Ishikawa (cell line): ENCODE measurements around the gene NEUROD2.

Source experiments
- CEBPB ChIP-seq: IDR thresholded peaks from 2 replicates; pipeline ENCODE4 v1.6.1; 2012
- CREB1 ChIP-seq: IDR thresholded peaks from 2 replicates; pipeline ENCODE4 v1.6.1; 2012; ENCODE audit warnings: low read depth
- EGR1 ChIP-seq: IDR thresholded peaks from 2 replicates; pipeline ENCODE4 v1.6.1; 2012
- EP300 ChIP-seq: IDR thresholded peaks from 2 replicates; pipeline ENCODE4 v1.6.1; 2012; ENCODE audit warnings: borderline replicate concordance
- FOXM1 ChIP-seq: IDR thresholded peaks from 2 replicates; pipeline ENCODE4 v1.6.1; 2012; ENCODE audit warnings: low read depth, borderline replicate concordance
- NFIC ChIP-seq: IDR thresholded peaks from 2 replicates; pipeline ENCODE4 v1.6.1; 2012
- RAD21 ChIP-seq: IDR thresholded peaks from 2 replicates; pipeline ENCODE4 v1.6.1; 2012; ENCODE audit warnings: low read depth
- TAF1 ChIP-seq: IDR thresholded peaks from 2 replicates; pipeline ENCODE4 v1.6.1; 2012; ENCODE audit warnings: low read depth, mild to moderate bottlenecking
- TCF12 ChIP-seq: IDR thresholded peaks from 2 replicates; pipeline ENCODE4 v1.6.1; 2012; ENCODE audit warnings: low read depth
- TEAD4 ChIP-seq: IDR thresholded peaks from 2 replicates; pipeline ENCODE4 v1.6.1; 2012
- YY1 ChIP-seq: IDR thresholded peaks from 2 replicates; pipeline ENCODE4 v1.6.1; 2012; ENCODE audit warnings: low read depth
- ZBTB7A ChIP-seq: IDR thresholded peaks from 2 replicates; pipeline ENCODE4 v1.6.1; 2012; ENCODE audit warnings: low read depth
- TF ChIP-seq, protein P1 (sequence below): IDR thresholded peaks from 2 replicates; pipeline ENCODE4 v1.6.1; 2012; ENCODE audit warnings: low read depth, mild to moderate bottlenecking
- TF ChIP-seq, protein P2 (sequence below): IDR thresholded peaks from 2 replicates; pipeline ENCODE4 v1.6.1; 2012
- TF ChIP-seq, protein P3 (sequence below): IDR thresholded peaks from 2 replicates; pipeline ENCODE4 v1.6.1; 2012

The NEUROD2 gene

DNA sequence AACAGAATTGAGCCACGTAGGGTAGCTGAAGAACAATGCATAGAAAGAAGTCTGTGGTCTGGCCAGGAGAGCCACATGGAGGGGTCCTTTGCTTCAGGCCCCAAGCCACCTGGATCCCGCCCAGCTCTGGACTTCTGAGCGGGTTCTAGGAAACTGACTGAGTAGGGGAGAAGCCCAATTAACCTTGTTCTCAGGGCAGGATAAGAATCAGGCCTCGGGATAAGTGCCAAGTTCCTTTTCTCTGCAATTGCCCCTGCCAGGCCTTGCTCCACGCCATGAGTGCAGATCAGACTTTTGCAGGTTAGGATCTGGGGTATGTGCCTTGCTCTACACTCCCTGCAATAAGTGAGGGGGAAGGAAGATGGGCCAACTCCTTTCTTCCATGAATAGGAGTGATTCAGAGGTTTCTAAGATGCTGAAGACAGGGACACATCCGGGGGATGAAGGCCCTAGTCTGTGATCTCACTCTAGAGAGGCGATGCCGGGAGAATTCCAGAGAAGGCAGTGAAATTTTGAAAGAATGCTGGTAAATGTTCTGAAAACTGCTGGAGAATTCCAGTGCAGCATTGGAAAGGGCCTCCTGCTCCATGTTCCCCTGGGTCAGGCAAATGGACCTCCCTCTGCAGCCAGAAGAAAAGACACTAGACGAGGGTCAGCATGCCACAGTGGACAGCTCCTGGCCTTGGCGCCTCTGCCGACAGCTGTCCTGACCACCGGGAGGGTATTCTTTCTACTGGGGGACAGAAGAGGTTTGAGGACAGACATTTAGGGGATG is 5.8 kb downstream of the NEUROD2 start:
- TF ChIP-seq, protein P1, sequence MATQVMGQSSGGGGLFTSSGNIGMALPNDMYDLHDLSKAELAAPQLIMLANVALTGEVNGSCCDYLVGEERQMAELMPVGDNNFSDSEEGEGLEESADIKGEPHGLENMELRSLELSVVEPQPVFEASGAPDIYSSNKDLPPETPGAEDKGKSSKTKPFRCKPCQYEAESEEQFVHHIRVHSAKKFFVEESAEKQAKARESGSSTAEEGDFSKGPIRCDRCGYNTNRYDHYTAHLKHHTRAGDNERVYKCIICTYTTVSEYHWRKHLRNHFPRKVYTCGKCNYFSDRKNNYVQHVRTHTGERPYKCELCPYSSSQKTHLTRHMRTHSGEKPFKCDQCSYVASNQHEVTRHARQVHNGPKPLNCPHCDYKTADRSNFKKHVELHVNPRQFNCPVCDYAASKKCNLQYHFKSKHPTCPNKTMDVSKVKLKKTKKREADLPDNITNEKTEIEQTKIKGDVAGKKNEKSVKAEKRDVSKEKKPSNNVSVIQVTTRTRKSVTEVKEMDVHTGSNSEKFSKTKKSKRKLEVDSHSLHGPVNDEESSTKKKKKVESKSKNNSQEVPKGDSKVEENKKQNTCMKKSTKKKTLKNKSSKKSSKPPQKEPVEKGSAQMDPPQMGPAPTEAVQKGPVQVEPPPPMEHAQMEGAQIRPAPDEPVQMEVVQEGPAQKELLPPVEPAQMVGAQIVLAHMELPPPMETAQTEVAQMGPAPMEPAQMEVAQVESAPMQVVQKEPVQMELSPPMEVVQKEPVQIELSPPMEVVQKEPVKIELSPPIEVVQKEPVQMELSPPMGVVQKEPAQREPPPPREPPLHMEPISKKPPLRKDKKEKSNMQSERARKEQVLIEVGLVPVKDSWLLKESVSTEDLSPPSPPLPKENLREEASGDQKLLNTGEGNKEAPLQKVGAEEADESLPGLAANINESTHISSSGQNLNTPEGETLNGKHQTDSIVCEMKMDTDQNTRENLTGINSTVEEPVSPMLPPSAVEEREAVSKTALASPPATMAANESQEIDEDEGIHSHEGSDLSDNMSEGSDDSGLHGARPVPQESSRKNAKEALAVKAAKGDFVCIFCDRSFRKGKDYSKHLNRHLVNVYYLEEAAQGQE, result peak; percentile 75
- TF ChIP-seq FOXM1, result no peak
- TF ChIP-seq YY1, result no peak

DNA sequence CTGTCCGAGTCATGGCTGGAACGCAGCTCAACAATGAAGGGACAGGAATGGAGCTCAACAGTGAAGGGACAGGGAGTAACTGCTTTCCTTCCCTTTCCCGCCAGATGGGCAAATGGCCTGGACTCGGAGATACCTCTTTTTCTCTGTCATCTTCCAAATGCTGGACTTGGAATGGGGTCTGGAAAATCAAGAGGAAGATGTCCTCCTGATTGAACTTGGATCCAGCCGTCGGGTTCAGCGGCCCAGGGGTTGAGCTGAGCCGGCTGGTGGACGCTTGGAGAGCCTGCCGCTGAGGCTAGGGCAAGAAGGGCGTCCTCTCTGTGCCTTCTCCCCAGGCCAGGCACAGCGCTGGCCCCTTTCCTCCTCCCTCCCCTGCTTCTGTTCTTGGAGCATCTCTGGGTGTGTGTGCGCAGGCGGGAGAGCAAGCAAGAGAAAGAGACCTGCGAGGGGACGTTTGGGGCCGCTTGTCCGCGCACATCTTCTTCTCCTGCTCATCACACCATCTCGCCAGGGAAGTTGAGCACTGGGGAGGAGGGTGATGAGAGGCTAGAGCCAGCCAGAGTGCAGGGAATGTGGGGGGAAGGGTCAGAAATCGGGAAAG is 6.6 kb downstream of the NEUROD2 start:
- TF ChIP-seq CEBPB (no peak), TCF12 (no peak)

DNA sequence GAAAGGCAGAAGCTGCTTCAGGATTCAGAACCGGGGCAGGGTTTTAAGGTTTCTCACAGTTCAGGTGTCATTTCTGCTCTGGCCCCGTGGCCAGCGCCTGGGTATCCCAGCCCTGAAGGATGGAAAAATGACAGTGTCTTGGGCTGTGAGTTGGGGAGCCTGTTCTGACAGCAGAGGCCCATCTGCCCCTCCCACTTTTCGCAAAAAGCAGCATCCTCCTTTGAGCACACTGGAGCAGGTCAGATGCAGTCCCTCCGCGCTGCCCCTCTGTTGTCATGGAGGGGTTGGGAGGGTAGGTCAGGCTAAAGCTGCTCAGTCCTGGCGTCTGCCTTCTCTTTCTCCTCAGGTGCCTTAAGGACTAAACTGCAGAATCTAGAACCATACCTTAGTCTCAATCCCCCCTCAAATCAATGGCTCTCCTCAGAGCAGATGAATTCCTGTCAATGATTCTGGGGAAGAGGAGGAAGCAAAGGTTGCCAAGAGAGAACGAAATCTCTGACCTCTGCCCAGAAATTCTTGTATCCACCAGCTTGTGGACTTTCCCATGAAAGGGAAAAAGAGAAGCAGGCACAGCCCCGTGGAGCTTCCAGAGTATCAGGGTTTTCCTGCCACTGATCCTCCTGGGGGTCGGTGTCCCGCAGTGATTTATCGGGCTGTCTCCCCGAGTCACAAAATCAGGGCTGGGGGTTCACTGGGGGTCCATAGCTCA is 7.3 kb downstream of the NEUROD2 start:
- no peak for TF ChIP-seq EGR1
- TF ChIP-seq NFIC, result no peak
- TF ChIP-seq TEAD4, result no peak
- no peak for TF ChIP-seq RAD21
- TF ChIP-seq, protein P2, sequence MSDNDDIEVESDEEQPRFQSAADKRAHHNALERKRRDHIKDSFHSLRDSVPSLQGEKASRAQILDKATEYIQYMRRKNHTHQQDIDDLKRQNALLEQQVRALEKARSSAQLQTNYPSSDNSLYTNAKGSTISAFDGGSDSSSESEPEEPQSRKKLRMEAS, result no peak
- no peak for TF ChIP-seq TAF1
- TF ChIP-seq YY1, result no peak
- no peak for TF ChIP-seq EP300

DNA sequence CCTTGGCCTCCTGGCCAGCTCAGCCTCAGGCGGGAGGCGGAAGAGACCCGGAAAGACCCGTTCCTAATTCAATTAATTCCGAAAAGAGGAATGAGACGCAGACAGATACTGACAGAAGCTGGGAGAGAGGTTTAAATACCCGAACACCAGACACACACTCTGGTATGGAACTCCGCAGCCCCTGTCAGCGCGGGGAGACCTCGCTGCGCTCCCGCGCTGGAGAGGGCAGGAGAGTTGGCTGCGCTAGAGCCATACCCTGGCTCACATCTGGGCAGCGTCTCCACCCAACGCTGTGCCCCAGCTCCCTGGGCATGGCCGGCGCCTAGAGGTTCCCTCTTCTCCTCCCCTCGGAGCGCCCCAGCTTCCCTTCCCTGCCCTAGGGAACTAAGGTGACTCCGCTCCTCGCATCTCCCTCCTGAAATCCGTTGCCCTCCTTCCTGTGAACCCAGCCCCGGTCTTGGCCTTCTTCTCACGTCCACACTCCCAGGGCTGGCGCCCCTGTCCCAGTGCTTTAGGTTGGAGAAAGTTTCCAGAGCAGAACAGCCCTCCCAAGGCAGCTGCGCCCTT is 8.0 kb downstream of the NEUROD2 start:
- no peak for TF ChIP-seq TCF12
- TF ChIP-seq CEBPB, result no peak
- TF ChIP-seq, protein P2, result no peak
- TF ChIP-seq TEAD4, result no peak
- TF ChIP-seq, protein P3, sequence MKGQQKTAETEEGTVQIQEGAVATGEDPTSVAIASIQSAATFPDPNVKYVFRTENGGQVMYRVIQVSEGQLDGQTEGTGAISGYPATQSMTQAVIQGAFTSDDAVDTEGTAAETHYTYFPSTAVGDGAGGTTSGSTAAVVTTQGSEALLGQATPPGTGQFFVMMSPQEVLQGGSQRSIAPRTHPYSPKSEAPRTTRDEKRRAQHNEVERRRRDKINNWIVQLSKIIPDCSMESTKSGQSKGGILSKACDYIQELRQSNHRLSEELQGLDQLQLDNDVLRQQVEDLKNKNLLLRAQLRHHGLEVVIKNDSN, result no peak
- no peak for TF ChIP-seq EP300
- TF ChIP-seq TAF1, result no peak
- no peak for TF ChIP-seq NFIC
- TF ChIP-seq FOXM1, result no peak
- no peak for TF ChIP-seq CREB1
- no peak for TF ChIP-seq YY1
- no peak for TF ChIP-seq ZBTB7A
- no peak for TF ChIP-seq EGR1
- TF ChIP-seq, protein P1, result no peak
- TF ChIP-seq RAD21, result no peak

DNA sequence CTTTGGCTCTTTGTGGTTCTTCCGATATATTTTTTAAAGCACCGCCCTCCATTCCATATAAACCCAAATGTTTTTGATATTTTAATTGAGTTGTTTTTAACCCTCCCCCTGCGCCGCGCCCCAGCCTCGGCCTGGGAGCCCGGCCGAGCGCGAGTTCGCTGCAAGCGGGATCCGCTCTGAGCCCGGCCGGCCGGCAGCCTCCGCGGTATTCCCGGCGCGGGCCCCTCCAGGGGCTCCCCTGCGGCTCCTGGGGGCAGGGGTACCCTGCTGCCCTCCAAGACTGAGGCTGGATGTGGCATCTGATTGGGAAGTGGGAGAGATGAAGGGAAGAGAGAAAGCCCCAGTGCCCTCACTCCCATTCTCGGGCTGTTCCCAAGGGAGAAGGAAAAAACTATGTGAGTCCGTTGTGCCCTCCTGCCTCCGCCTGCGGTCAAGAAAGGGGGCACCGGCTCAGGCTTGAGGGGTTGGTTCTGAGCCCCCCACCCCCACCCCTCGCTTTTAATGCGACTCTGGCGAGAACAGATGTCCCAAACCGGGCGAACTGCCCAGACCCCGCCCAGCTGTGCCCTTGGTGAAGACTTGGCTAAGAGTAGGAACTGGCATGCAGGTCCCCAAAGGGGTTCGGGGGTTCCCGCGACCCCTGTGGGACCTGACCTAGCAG is 8.6 kb downstream of the NEUROD2 start:
- TF ChIP-seq FOXM1 (no peak), RAD21 (no peak), EP300 (no peak)

DNA sequence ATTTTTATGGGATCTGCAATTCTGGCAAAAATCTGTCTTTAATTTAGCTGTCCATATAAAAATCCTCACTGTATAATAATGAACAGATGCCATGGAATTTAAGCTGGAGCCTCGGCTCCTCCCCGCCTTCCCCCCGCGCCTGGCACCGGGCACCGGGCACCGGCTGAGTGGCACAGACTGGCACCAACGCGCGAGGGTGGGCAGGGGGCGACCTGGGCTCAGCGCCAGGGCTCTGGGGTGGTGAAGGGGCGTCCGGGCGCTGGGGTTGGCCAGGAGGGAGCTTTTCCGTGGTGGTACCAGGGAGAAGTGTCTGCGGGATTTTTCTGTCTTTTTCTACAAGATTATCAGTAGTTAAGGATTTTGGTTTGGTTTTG is 9.1 kb downstream of the NEUROD2 start:
- TF ChIP-seq EP300, result no peak
- TF ChIP-seq ZBTB7A, result no peak
- no peak for TF ChIP-seq TEAD4
- TF ChIP-seq TCF12, result no peak
- TF ChIP-seq, protein P3, result no peak
- TF ChIP-seq CEBPB, result no peak
- TF ChIP-seq, protein P1, result no peak
- no peak for TF ChIP-seq EGR1
- TF ChIP-seq YY1, result no peak
- TF ChIP-seq TAF1, result no peak
- no peak for TF ChIP-seq NFIC
- TF ChIP-seq FOXM1, result no peak
- TF ChIP-seq, protein P2, result no peak
